HCEC 1CT (cell line): Measurements from ENCODE around the gene MFAP4.
"Not testable (repeated sequence)": the region's sequence is repeated elsewhere in the genome, so short reads cannot be mapped to it uniquely, and the experiment has no call there.

Experiments used
- DNase-seq: peaks from one replicate; pipeline ENCODE4 v3.0.0-alpha.2; 2017

Gene MFAP4

DNA sequence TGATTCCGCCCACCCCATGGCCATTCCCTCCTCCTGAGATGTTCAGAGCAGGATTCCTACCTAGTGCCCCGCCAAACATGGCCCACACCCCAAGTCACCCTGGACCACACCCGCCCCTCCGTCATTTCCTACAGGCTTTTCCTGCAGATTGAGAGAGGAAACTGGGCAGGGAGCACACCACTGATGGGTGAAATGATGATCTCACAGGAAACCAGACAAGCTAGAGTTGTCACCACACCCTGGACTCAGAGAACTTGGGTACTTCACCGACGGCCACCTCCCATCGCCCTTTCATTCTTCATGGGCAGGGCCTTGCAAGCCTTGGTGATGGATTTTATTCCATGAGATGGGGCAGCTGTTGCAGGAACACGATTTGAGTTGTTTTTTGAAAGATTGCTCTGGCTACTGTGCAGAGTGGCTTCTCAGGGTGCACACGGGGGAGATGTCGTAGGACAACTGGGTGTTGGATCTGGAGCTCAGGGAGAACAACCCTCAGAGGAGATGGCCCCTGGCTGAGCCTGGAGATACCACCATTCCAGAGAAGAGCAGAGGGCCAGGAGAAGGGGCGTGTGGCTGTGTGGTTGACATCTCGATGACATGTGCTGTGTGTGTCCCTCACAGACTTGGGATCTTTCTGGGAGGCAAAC lies 17.0 kb downstream of the MFAP4 start:
- no peak for DNase-seq

DNA sequence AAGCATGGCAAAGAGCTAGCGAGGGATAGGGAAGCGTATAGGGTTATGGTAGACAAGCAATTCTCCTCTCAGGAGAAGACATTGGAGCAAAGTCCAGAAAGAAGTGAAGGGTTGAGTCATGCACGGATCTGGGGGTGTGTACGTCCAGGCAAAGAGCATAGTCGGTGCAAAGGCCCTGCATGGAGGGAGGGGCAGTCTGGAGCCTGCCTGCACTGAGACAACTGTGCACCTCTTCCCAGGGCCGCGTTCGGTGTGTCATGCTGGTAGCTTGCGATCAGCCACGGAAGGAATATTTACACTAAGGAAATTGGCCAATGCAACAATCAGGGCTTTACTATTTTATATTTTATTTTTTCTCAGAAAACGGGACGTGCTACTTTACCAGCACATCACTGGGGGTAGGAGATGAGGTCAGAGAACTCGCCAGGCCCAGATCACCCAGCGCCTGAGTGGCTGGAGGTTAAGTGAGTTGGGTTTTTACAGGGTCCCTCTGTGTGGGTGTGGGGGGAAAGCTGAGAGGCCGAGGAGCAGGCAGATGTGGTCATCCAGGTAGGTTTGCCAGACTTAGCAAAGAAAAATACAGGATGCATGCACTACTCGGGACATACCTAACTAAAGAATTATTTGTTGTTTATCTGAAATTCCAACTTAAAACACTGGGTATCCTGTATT lies 17.7 kb downstream of the MFAP4 start:
- DNase-seq: no peak

DNA sequence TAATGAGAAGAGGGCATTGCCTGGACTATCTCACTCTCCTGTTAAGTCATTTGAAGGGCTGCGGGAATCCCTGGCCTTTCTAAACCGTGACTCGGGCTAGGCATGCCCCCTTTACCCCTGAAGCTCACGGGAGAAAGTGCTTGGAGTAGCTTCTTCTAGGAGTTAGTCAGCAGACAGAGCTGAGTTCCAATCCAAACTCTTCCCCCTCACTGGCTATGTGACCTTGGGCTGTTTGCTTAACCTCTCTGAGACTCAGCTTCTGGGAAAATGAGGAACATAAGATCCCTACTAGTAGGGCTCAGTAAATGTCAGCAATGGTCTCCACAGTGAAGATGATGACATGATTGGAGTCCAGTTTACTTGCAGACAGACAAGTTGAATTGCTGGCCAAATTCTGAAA lies 18.8 kb downstream of the MFAP4 start:
- no peak for DNase-seq

DNA sequence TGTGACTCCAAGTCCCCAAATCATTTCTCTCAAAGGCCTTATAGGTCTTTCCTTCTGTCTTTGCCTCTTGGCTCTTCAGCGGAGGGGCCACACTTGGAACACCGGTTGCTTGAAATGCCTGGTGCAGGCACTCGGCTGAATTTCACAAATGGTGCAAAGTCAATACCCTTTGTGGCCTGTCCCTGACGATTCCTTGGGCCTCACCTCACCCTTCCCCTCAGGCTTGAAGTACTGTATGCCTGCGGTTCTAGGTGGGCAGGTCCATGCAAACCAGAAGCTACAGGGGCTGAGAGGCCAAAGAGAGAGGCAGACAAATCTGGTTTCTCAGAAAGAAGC lies 20.4 kb downstream of the MFAP4 start:
- no peak for DNase-seq

DNA sequence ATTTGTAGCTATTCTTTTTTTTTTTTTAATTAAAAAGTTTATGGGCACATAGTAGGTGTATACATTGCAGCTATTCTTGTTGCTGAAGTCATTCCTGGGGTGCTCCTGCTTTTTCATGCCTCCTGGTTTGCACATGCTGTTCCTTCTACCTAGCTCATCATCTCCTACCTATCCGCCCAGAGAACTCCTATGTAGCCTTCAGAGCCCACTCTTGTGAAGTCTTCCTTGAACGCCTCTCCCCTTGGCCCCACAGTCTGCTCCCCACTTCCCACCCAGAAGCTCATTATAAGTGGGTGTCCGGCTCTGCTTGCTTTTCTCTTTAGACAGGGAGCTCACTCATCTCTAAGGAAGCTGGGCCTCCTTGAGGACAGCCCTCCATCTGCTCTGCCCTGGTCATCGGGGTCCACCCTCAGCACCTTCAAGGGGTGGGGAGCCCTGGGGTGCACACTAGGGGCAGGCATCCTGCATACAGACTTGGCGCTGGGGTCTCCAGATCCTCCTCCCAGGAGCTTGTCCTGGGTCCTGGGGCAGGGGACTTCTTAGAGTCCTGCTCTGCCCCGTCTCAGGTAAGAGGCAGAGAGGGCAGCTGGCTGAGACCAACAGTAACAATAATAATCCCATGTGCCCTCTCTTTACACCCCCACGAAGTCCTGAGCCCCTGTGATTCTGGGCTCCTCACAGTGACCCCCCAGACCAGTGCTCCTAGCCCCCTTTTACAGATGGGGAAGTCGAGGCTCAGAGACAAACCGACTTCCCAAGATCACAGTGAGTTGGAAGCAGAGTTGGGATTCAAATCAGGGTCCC lies 21.0 kb downstream of the MFAP4 start:
- DNase-seq: no peak

DNA sequence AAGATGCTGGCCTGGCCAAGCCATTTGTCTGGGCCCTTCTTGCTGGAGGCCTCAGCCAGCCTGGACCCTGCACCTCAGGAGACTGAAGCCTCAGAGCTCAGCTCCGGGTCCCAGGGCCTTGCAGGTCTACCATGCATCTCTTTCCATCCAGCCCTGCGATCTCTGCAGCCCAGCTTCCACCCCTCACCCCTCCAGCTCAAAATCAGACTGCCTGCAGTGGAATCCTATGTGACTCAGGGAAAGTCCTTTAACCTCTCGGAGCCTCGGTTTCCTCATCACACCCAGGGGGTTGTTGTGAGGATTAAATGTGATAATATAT lies 21.5 kb downstream of the MFAP4 start:
- no peak for DNase-seq

DNA sequence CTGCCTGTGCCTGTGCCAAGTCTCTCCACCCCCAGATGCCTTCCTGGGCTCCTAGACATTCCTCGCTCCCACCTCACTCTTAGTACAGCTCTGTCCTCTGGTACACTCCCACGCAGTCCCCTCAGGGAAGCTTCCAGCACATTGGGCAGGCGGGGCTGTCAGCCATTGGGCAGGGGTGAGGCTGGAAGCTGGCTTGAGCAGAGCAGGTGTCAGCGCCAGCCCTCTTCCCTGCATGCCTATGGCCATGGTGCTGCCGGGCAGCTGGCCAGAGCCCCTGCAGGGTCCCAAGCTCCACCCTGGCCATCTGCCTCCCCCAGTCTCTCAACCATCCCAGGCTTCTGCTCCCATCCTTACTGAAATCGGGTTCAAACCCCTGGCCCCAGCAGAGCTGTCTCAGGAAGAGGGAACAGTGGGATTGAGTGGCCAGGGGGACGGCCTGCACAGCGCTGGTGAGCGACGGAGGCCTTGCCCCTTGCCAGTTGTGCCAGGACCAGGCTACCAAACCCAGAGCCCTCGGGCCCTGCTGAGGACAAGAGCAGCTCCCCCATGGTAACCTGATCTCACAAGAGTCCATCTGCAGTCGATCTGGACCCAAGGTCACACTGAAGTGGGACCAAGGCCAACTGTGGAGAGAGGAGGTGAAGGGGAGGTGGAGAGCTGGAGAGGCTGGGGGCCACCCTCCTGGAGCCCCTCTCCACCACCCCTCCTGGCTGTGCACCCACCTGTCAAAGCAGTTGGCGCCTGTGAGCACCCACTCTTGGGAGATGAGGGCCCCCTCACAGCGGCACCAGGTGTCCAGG lies 22.1 kb downstream of the MFAP4 start:
- DNase-seq: no peak

DNA sequence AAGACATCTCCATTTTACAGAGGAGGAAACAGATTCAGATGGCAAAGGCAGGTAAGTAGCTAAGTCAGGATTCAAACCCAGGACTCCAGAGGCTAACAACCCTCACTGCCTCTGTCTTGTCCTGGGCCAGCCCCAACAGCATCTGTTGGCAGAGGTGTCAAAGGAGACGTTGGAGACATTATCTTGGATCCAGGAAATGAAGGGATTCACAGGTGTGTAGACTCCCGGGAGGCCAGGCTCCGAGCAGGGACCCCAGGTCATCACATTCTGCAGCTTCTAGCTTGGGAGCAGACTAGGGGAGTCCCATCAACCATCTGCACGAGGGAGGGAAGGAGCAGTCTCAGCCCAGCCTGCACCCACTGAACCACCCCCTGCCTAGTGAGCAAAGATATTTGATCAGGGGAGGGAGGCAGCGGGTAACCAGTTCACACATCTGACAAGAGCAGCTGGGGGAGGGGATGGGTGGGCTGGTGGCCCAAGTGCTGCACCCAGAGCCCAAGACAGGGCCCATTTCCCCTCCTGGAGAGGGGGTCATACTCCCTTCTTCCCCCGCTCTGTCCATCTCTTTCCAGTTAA lies 23.4 kb downstream of the MFAP4 start:
- DNase-seq: no peak

DNA sequence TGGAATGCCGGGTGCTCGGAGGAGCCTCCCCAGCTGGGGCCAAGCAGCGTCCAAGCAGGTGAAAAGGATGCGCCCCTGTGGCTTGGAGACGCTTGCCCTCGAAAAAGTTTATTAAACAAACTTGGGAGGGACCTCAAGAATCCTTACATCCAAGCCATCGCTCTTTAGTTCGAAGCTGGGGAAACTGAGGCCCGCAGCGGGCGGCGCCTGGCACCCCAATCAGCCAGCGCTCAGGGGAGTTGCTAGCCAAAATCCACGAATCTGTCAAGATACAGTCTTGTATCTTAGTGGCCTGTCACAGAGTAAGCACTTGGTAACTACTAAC lies 23.9 kb downstream of the MFAP4 start:
- DNase-seq: no peak

DNA sequence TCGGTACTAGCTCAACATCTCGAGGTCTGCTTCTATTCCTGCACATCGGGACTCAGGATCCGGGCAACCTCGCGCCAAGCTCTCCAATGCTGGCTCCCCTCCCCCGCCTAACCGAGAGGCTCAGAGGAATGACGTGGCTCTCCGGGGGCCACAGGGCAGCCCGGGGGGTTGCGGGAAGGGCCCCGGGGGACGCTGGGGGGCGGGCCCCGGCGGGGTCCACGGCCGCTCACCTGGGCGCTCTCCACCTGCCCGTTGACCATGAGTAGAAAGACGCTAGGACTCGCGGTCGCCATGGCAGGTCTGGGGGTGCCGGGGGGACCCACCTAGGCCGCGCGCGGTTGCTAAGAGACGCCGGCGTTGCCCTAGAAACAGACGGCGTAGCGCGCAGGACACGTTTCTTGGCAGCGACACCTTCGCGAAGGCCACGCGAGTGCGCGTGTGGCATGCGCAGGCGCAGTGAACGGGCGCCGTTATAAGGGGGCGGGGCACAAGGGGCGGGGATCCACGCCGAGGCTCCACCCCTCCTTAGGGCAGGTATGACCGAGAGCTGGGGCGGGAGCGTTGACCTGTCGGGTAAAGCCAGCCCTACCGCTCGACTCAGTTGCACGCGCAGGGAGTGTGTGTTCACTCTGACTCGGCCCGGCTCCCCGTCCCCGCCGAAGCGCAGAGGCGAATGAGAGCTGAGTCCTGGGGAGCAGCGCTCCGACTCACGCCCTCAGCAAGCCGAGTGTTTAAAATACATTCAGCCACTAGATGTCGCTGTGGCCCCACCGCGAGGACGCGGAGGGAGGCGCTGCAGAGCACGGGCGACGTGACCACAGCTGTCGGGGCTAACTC lies 24.5 kb downstream of the MFAP4 start, which contains the start of gene B9D1:
TSS of gene B9D1 (minus strand) at position 447 of the 837 bp plus-strand sequence. CDS start at position 293, 154 bp downstream.
- DNase-seq: peak; percentile 89

DNA sequence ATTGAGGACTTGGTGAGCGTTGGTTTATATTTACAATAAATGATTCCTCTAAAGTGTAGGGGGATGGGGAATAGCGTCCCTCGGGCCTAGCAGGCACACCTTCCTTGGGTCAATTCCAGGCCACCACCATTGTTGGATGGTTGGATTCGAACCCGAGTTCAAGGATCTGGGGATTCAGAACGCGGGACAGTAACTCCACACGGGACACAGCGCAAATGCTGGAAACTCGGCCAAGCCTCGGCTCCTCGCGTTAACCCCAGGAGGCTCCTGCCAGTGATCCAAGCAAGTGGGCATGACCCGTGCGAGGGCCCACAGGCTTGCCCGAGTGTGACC lies 25.1 kb downstream of the MFAP4 start:
- no peak for DNase-seq

DNA sequence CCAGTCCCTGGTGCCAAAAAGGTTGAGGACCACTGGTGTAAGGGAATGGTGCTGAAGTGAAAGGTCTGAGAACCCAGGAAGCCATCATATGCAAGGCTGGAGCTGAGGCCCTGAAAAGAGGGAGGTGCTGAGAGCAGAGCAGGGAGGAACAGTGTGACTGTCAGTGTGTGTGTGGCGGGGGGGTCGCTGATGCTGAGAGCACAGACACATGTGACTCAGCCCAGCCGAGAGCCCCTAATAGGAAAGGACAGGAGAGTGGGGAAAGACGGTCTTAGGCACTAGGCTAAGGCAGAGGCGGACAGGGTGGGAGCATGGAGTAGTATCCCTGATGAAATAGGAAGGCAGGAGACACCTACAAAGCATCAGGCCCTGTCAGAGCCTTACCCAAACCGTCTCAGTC lies 25.7 kb downstream of the MFAP4 start:
- no peak for DNase-seq

DNA sequence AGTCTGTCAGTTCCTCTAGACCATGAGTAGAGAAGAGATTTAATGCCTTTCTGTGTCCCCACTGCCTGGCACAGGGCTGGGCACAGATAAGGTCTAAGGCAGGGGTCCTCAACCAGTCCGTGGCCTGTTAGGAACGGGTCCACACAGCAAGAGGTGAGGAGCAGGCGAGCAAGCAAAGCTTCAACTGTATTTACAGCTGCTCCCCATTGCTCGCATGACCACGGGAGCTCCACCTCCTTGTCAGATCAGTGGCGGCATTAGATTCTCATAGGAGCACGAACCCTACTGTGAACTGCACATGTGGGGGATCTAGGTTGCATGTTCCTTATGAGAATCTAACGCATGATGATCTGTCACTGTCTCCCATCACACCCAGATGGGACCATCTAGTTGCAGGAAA lies 26.2 kb downstream of the MFAP4 start:
- DNase-seq: no peak

DNA sequence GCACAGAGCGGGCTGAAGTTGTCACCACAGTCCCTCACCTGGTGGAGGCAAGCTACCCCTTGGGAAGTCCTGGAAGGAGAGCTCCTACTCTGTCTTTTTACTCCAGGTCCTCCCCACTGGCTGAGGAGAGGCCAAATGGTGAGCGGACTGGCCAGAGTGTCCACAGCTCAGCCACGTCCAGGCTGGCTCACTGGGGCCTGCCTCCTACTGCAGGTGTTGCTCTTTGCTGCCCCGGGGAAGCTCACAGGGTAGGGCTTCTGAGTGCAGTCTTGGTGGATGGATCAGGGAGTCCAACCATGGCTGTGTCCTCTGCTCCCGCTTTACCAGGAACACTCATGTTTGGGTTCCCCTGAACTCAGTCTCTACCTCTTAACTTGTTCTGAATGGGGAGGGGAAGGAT lies 27.1 kb downstream of the MFAP4 start:
- no peak for DNase-seq

DNA sequence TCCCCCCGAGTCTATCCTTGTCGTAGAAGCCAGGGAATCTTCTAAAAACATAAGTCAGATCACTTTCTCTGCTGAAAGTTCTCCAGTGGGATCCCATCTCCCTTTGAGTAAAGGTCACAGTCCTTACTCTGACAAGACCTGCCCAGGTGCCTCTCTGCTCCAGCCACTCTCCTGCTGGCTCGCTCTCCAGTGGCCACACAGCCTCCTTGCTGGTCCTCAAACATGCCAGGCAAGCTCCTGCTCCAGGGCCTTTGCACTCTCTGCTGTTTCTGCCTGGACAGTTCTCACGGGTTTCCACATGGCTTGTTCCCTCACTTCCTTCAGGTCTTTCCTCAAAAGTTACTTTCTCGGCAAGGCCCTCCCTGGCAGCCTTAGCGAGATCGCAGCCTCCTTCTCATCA lies 27.8 kb downstream of the MFAP4 start:
- no peak for DNase-seq

DNA sequence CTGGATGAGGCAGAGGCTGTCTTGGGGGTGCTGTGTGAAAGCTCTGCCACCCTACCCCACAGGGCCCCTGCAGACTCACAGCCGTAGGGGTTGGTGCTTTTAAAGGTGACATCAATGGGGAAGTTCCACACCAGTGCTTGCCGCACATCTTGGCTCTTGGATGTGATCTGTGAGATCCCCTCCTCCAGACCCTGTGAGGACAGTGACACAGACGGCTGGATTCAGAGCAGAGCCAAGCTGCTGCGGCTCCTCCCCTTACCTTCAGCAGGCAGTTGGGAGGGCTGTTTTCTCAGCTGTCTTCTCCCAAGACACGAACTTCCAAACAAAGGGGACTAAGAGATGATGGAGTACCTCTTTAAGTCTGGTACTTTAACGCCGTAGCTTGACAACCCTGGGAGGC lies 29.2 kb downstream of the MFAP4 start:
- DNase-seq: no peak

DNA sequence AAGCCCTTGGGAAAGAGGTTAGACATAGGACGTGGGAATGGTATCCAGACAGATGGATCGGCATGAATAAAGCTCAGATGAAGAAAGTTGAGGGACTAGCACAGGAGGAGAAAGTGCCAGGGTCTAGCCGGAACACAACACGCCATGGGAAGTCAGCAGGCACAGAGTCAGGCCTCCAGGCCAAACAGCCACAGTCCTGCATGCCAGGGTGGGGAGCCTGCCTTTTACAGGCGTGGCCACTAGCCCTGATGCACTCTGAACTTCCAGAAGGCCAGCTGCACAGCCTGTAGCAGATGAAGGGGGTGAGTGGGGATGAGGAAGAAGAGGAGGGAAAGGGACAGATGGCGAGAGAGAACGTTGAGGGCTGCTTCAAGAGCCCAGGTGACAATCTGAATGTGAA lies 29.6 kb downstream of the MFAP4 start:
- DNase-seq: no peak

DNA sequence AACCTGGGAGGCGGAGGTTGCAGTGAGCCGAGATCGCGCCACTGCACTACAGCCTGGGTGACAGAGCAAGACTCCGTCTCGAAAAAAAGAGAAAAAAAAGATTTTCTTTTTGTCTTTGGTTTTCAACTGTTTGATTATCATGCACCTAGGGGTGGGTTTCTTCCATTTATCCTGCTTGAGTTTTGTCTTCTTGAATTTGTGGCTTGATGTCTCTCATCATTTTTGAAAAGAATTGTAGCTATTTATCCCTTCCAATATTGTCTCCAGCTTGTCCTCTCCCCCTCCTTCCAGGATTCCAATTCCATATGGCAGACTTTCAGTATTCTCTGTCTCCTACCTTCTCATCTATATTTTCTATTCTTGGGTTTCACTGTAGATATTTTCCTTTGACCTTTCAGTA lies 32.2 kb downstream of the MFAP4 start:
- no peak for DNase-seq

DNA sequence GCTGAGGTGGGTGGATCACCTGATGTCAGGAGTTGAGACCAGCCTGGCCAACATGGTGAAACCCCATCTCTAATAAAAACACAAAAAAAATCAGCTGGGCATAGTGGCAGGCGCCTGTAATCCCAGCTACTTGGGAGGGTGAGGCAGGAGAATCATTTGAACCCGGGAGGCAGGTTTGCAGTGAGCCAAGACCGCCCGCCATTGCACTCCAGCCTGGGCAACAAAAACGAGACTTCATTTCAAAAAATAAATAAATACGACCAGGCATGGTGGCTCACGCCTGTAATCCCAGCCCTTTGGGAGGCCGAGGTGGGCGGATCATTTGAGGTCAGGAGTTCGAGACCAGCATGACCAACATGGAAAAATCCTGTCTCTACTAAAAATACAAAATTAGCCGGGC lies 33.6 kb downstream of the MFAP4 start:
- DNase-seq: not testable (repeated sequence)

DNA sequence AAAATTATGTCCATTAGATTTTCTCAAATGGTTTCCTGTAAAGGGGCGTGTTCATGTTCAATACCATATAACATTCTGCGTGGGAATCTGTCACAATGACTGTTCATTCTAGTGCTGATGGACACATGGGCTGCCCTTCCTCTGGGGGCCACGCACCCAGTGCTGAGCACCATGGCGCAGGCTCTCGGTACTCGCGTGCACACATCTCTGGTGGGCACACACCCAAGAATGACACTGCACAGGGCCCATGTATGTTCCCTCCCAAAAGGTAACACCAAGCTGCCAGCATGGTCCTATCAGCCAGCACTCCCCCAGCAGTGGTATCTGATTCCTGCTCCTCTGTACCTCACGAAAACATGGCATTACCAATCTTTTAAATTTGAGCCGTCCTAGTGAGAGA lies 38.2 kb downstream of the MFAP4 start:
- DNase-seq: no peak

DNA sequence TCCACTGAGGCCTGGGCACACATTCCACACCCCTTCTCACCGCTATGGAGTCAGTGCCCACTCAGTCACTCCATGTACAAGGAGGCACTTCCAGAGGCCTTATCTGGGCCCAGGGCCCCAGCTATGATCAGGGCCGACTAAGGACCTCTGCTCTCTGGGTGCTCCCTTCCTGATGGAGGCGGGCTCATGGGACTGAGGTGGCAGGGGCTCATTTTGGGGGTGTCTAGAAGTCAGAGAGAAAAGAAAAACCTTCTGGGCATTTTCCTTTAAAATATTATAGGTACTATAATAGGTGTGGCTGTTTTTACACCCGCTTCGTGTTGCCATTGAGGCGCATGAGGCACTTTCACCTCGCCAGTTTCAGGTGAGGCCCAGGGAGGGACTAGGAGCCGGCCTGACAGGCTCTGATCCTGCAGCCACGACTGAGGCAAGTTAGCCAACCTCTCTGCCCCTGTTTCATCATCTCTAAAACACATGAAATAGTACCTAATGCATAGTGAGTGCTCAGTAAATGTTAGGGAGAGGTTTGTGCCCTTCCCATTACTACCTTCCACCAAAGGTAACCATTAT lies 38.8 kb downstream of the MFAP4 start:
- no peak for DNase-seq
